Trophoblast cell (in vitro differentiated cells and primary cell): ENCODE data around the gene MRPL55.
A peak's percentile ranks its signal among the peaks of the same experiment; 100 is the strongest.

Experiments used
- DNase-seq, 2 donors: peaks; one replicate each; pipeline ENCODE4 v3.0.0-alpha.2; 2016
- H2AFZ ChIP-seq: 2 replicates; pipeline ENCODE4 v1.6.1; 2013; ENCODE audit warnings: low read length, moderate library complexity, mild to moderate bottlenecking; ENCODE audit not compliant: insufficient read depth, poor library complexity
- H2AK5ac ChIP-seq: 2 replicates; pipeline ENCODE4 v1.6.1; 2013; ENCODE audit warnings: mild to moderate bottlenecking, low read length
- H2BK120ac ChIP-seq: 2 replicates; pipeline ENCODE4 v1.6.1; 2013; ENCODE audit warnings: low read length, mild to moderate bottlenecking, moderate library complexity; ENCODE audit not compliant: insufficient read depth, poor library complexity
- H2BK12ac ChIP-seq: 2 replicates; pipeline ENCODE4 v1.6.1; 2013; ENCODE audit warnings: mild to moderate bottlenecking, low read length, moderate library complexity
- H2BK5ac ChIP-seq: 2 replicates; pipeline ENCODE4 v1.6.1; 2013; ENCODE audit warnings: low read length, low read depth, moderate library complexity, mild to moderate bottlenecking; ENCODE audit not compliant: poor library complexity
- H3K14ac ChIP-seq: 2 replicates; pipeline ENCODE4 v1.6.1; 2013; ENCODE audit warnings: mild to moderate bottlenecking, low read length
- H3K18ac ChIP-seq: 2 replicates; pipeline ENCODE4 v1.6.1; 2013; ENCODE audit warnings: mild to moderate bottlenecking, low read length
- H3K23ac ChIP-seq: 2 replicates; pipeline ENCODE4 v1.6.1; 2013; ENCODE audit warnings: low read length
- H3K27ac ChIP-seq: 2 replicates; pipeline ENCODE4 v1.5.1; 2013; ENCODE audit warnings: low read depth, mild to moderate bottlenecking, inconsistent platforms, low read length, moderate library complexity
- H3K27me3 ChIP-seq: 2 replicates; pipeline ENCODE4 v1.6.1; 2013; ENCODE audit warnings: inconsistent platforms, mild to moderate bottlenecking, low read length, moderate library complexity; ENCODE audit not compliant: insufficient read depth
- H3K36me3 ChIP-seq, 2 experiments: 1 replicate in 1 of 2; 2 replicates in 1 of 2; pipeline ENCODE4 v1.6.1; 2013; ENCODE audit warnings: low read length in 2 of 2, mild to moderate bottlenecking in 2 of 2, moderate library complexity in 1 of 2; ENCODE audit not compliant: insufficient read depth in 2 of 2, control insufficient read depth in 1 of 2
- H3K4ac ChIP-seq: 2 replicates; pipeline ENCODE4 v1.6.1; 2013; ENCODE audit warnings: low read depth, mild to moderate bottlenecking, low read length, moderate library complexity
- H3K4me1 ChIP-seq, 2 experiments: 1 replicate in 1 of 2; 2 replicates in 1 of 2; pipeline ENCODE4 v1.6.1; 2013; ENCODE audit warnings: low read length in 2 of 2, mild to moderate bottlenecking in 2 of 2, moderate library complexity in 1 of 2; ENCODE audit not compliant: insufficient read depth in 2 of 2, control insufficient read depth in 1 of 2
- H3K4me2 ChIP-seq: 2 replicates; pipeline ENCODE4 v1.6.1; 2013; ENCODE audit warnings: inconsistent platforms, mild to moderate bottlenecking, low read length, moderate library complexity
- H3K4me3 ChIP-seq: 2 replicates; pipeline ENCODE4 v1.5.1; 2013; ENCODE audit warnings: mild to moderate bottlenecking, low read depth, low read length, inconsistent platforms
- H3K79me1 ChIP-seq: one replicate; pipeline ENCODE4 v1.6.1; 2013; ENCODE audit warnings: low read length
- H3K79me2 ChIP-seq: 2 replicates; pipeline ENCODE4 v1.6.1; 2013; ENCODE audit warnings: low read length, mild to moderate bottlenecking; ENCODE audit not compliant: control insufficient read depth, insufficient read depth, poor library complexity
- H3K9ac ChIP-seq: 2 replicates; pipeline ENCODE4 v1.6.1; 2013; ENCODE audit warnings: mild to moderate bottlenecking, low read length
- H3K9me3 ChIP-seq: 2 replicates; pipeline ENCODE4 v1.6.1; 2013; ENCODE audit warnings: low read depth, mild to moderate bottlenecking, control low read depth, inconsistent platforms, low read length; ENCODE audit not compliant: insufficient read depth
- H4K12ac ChIP-seq: 2 replicates; pipeline ENCODE4 v1.6.1; 2013; ENCODE audit warnings: low read depth, mild to moderate bottlenecking, low read length, moderate library complexity
- H4K8ac ChIP-seq: 2 replicates; pipeline ENCODE4 v1.6.1; 2013; ENCODE audit warnings: low read depth, mild to moderate bottlenecking, low read length, moderate library complexity
- H4K91ac ChIP-seq: one replicate; pipeline ENCODE4 v1.6.1; 2013; ENCODE audit warnings: low read depth, mild to moderate bottlenecking, low read length, moderate library complexity
- WGBS: extraction: QIAGEN DNeasy Blood & Tissue Kit; methylation state at CpG from one replicate; pipeline ENCODE4 v1.1.7; 2013; ENCODE audit warnings: missing lambda C conversion rate; ENCODE audit not compliant: insufficient read length, insufficient coverage; ENCODE audit errors: extremely low coverage; 5-methylcytosine and 5-hydroxymethylcytosine counted together

The MRPL55 gene

DNA sequence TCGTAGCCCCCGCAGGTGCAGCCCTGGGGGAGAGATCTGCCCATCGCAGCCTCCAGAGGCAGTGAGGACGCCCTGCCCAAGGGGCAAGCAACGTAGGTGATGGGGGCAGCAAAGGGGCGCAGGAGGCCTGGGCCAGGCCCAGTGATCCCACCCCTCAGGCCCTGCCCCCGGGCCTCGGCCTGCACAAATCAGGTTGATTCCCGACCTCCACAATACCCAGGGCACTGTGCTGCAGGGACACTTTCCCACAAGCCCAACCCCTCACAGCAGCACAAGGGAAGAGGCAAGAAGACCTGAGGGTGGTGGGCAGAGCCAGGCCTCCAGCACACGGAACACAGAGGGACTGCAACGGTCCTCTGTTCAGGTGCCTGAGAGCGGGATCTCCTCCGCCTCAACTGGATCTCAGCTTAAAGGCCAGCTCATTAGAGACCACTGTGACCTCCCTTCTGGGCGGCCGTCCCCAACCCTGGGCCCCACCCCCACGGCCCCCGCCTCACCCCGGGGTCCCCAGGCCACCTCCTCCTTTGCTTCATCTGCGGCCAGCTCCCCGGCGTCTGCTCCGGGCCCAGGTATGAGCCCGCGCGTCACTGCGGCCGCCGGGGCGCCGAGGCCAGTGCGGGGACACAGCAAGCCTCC, 27.4 kb downstream of the MRPL55 start:
- Histone ChIP-seq H3K4me3 (peak overlapping the region; percentile 90), H3K14ac (peak overlapping the region; percentile 98)
- no CpG with 5 or more reads among the region's 31 CpGs for WGBS

DNA sequence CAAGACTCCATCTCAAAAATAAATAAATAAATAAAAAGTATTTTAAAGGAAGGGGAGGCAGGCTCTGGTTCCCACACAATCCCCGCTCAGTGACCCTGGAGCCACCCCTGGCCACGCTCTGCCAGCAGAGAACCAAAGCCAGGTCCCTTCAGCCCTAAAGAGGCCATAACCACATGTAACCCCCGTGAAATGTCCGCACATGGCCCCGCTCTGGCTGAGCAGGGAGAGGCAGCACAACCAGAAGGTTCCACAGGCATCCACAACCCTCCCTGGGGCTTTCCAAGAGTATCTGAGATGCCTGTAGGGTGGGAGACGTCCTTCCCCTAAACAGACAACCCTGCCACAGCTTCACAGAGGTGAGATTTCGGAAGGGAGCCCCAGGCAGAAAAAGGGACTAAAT, 28.0 kb downstream of the MRPL55 start:
- peak overlapping the region; percentile 93 for H2AK5ac ChIP-seq
- peak overlapping the region; percentile 84 for H3K14ac ChIP-seq
- H2BK5ac ChIP-seq: no peak overlapping the region
- H3K4me1 ChIP-seq: peaks cover 17 to 34% of the 10 kb centered on the region in 2 experiments
- H3K36me3 ChIP-seq: peaks cover 4 to 9% of the 10 kb centered on the region in 2 experiments
- no peak overlapping the region for H3K9ac ChIP-seq
- no CpG with 5 or more reads among the region's 7 CpGs for WGBS
- H3K4me3 ChIP-seq: no peak overlapping the region
- H2AFZ ChIP-seq: no peak overlapping the region
- H3K18ac ChIP-seq: no peak overlapping the region
- H3K9me3 ChIP-seq: no peaks in the 10 kb centered on the region
- H3K4ac ChIP-seq: peak overlapping the region; percentile 85
- H4K12ac ChIP-seq: no peak overlapping the region
- no peak overlapping the region for H3K23ac ChIP-seq
- H4K8ac ChIP-seq: no peak overlapping the region
- no peak overlapping the region for H3K27ac ChIP-seq
- no peak overlapping the region for H4K91ac ChIP-seq
- no peak overlapping the region for H2BK120ac ChIP-seq
- H2BK12ac ChIP-seq: no peak overlapping the region
- peak overlapping the region; percentile 94 for H3K4me2 ChIP-seq
- H3K79me2 ChIP-seq: peaks cover 38% of the 10 kb centered on the region
- H3K27me3 ChIP-seq: peaks cover 3% of the 10 kb centered on the region
- DNase-seq: no peak
- peaks cover 15% of the 10 kb centered on the region for H3K79me1 ChIP-seq

More for the DNA sequence above, 27.4 kb downstream of the MRPL55 start:
- Histone ChIP-seq H4K8ac (peak overlapping the region; percentile 99), H2BK120ac (peak overlapping the region; percentile 97), H4K12ac (peak overlapping the region; percentile 99), H3K79me2 (peaks cover 41% of the 10 kb centered on the region), H4K91ac (peak overlapping the region; percentile 98), H2AK5ac (peak overlapping the region; percentile 93), H3K4me1 (peaks cover 17 to 34% of the 10 kb centered on the region in 2 experiments), H2BK5ac (peak overlapping the region; percentile 75), H3K27me3 (peaks cover 3% of the 10 kb centered on the region), H2AFZ (peak overlapping the region; percentile 98), H3K79me1 (peaks cover 15% of the 10 kb centered on the region), H3K4me2 (peak overlapping the region; percentile 94), H3K27ac (peak overlapping the region; percentile 30), H3K9ac (peak overlapping the region; percentile 83), H2BK12ac (peak overlapping the region; percentile 6), H3K4ac (peak overlapping the region; percentile 98), H3K9me3 (no peaks in the 10 kb centered on the region), H3K23ac (no peak overlapping the region), H3K36me3 (peaks cover 4 to 9% of the 10 kb centered on the region in 2 experiments), H3K18ac (peak overlapping the region; percentile 91)
- peak in 1 of 2 donors; percentile 26 for DNase-seq

DNA sequence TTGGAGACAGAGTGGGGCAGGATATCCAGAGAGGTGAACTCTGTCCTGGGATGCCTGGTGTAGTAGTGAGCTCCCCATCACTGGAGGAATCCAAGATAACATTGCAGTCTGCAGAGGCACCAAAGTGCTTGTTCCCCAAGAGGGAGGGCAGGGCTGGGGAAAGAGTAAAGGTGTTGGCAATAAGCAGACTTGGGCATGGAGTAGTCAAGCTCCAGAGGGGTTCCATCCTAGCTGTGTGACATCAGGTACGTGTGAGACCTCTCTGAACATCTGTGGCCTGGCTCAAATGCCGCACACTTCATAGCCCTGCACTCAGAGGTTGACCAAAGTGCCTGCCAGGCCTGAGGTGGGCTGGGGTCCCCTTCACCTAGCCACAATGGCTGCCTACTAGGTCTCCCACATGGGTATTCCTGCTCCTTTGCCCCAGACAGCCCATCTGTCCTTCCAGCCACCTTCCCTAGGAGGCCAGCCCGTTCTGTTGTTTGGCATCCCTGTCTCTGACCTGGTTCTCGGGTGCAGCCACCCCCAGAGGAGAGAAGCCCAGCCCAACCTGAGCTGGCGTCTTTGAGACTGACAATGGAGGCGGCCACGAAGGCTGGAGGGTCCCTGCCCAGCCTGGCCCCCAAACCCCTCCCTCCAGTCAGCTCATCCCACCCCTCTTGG, 29.4 kb downstream of the MRPL55 start:
- no peak overlapping the region for H3K23ac ChIP-seq
- whole genome bisulfite sequencing: no CpG with 5 or more reads among the region's 7 CpGs

DNA sequence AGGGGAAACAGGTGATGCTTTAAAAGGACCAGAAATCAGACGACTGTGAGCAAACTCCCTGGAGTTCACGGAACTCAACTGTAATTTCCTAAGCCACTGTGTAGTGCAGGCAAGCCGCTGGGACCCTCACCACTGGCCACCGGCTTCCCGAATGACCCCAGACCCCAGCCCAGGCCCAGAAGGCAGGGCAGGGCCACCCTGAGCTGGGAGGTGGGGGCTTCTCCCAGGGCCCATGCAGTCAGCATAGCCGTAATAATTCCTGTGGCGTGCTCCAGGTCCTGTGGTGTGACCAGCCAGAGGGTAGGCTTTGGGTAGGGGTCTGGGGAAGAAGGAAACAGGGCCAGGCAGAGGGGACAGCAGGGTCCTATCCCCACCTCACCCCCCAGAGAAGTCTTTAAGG, 30.1 kb downstream of the MRPL55 start:
- Histone ChIP-seq H3K4ac (no peak overlapping the region), H3K79me2 (peaks cover 22% of the 10 kb centered on the region), H3K23ac (no peak overlapping the region), H3K4me3 (no peak overlapping the region), H3K9ac (no peak overlapping the region), H3K18ac (no peak overlapping the region), H4K91ac (no peak overlapping the region), H2AFZ (no peak overlapping the region), H3K4me1 (peaks cover 6 to 12% of the 10 kb centered on the region in 2 experiments), H4K12ac (no peak overlapping the region), H3K79me1 (peaks cover 15% of the 10 kb centered on the region), H3K4me2 (no peak overlapping the region), H3K27ac (no peak overlapping the region), H2BK5ac (no peak overlapping the region), H4K8ac (no peak overlapping the region), H3K9me3 (no peaks in the 10 kb centered on the region), H3K14ac (no peak overlapping the region), H2AK5ac (no peak overlapping the region), H2BK120ac (no peak overlapping the region), H3K27me3 (peaks cover 3% of the 10 kb centered on the region), H2BK12ac (no peak overlapping the region), H3K36me3 (peaks cover 0 to 7% of the 10 kb centered on the region in 2 experiments)
- WGBS: no CpG with 5 or more reads among the region's 7 CpGs
- DNase-seq: no peak

More for the DNA sequence above, 29.4 kb downstream of the MRPL55 start:
- H3K79me2 ChIP-seq: peaks cover 25% of the 10 kb centered on the region
- H2BK120ac ChIP-seq: no peak overlapping the region
- H3K27me3 ChIP-seq: peaks cover 3% of the 10 kb centered on the region
- H3K27ac ChIP-seq: no peak overlapping the region
- no peak for DNase-seq
- H2AFZ ChIP-seq: no peak overlapping the region
- no peak overlapping the region for H2BK12ac ChIP-seq
- H3K4me3 ChIP-seq: no peak overlapping the region
- H4K12ac ChIP-seq: no peak overlapping the region
- H3K18ac ChIP-seq: no peak overlapping the region
- no peak overlapping the region for H3K4ac ChIP-seq
- H3K79me1 ChIP-seq: peaks cover 15% of the 10 kb centered on the region
- no peak overlapping the region for H3K4me2 ChIP-seq
- no peak overlapping the region for H2BK5ac ChIP-seq
- no peak overlapping the region for H3K14ac ChIP-seq
- no peak overlapping the region for H4K91ac ChIP-seq
- H3K9ac ChIP-seq: no peak overlapping the region
- peaks cover under 1 to 8% of the 10 kb centered on the region in 2 experiments for H3K36me3 ChIP-seq
- H4K8ac ChIP-seq: no peak overlapping the region
- H3K4me1 ChIP-seq: peaks cover 7 to 20% of the 10 kb centered on the region in 2 experiments
- H2AK5ac ChIP-seq: no peak overlapping the region
- H3K9me3 ChIP-seq: no peaks in the 10 kb centered on the region
